Thoracic aorta (tissue), 2 donors: ENCODE measurements around the gene NIFK. TPM values are rescaled to one million over a fixed set of nuclear protein-coding genes. Genes with fewer than 3 reads are reported as not detected.
"Not testable (repeated sequence)": the region's sequence is repeated elsewhere in the genome, so short reads cannot be mapped to it uniquely, and the experiment has no call there.

Source experiments
- ATAC-seq: fragments of 150-250 bp; one replicate; pipeline ENCODE4 v1.8.0; 2017; ENCODE audit warnings: low read depth; ENCODE audit not compliant: insufficient number of reproducible peaks, low FRiP score
- DNase-seq: peaks from one replicate; pipeline ENCODE4 v3.0.0-alpha.2; 2020; ENCODE audit warnings: low spot score
- H3K27ac ChIP-seq, 2 donors: fragments of 200-600 bp; sonication (generic); 1 replicate in 1 of 2; 2 replicates in 1 of 2; pipeline ENCODE4 v1.5.1; 2016; ENCODE audit warnings: mild to moderate bottlenecking in 2 of 2, moderate library complexity in 2 of 2
- H3K27me3 ChIP-seq: fragments of 200-600 bp; sonication (generic); replicated peaks from 2 replicates; pipeline ENCODE4 v1.6.0; 2016; ENCODE audit warnings: mild to moderate bottlenecking; ENCODE audit not compliant: insufficient read depth
- H3K36me3 ChIP-seq: fragments of 200-600 bp; sonication (generic); one replicate; pipeline ENCODE4 v1.5.1; 2016
- H3K4me1 ChIP-seq, 2 donors: fragments of 200-600 bp; sonication (generic); 1 replicate in 1 of 2; 2 replicates in 1 of 2; pipeline versions ENCODE4 v1.5.1 to v1.6.0; 2016; ENCODE audit warnings: low read depth in 2 of 2, mild to moderate bottlenecking in 1 of 2; ENCODE audit not compliant: control insufficient read depth in 1 of 2
- H3K4me3 ChIP-seq: fragments of 200-600 bp; sonication (generic); 2 replicates; pipeline ENCODE4 v1.5.1; 2016; ENCODE audit warnings: mild to moderate bottlenecking
- H3K9me3 ChIP-seq: fragments of 200-600 bp; sonication (generic); 2 replicates; pipeline ENCODE4 v1.5.1; 2016
- total RNA-seq, 2 donors: library from RNA; depleted of rRNA; stranded (reverse); fragments of >200 nt; gene quantifications; one replicate each; pipeline versions ENCODE4 v1.1.0 to v1.2.3, GENCODE V29; 2016
- TF ChIP-seq, protein P1 (sequence below): fragments of 200-600 bp; sonication (generic); IDR thresholded peaks from one replicate; pipeline ENCODE4 v1.5.1; 2019; ENCODE audit warnings: antibody characterized with exemption

The NIFK gene
- total RNA-seq, 2 donors from 2014 or later = 34.9 to 83.2 TPM

GRCh38 chr2:121694398-121695170 lies 42.1 kb downstream of the NIFK start:
- Histone ChIP-seq H3K27me3 (no peaks in the 10 kb centered on the region), H3K4me1 (peaks cover 24 to 25% of the 10 kb centered on the region in 2 donors), H3K9me3 (no peaks in the 10 kb centered on the region), H3K4me3 (no peak overlapping the region), H3K36me3 (no peaks in the 10 kb centered on the region), H3K27ac (peak overlapping the region; percentile 56 to 77)
- peak; percentile 81 for ATAC-seq
- TF ChIP-seq, protein P1, sequence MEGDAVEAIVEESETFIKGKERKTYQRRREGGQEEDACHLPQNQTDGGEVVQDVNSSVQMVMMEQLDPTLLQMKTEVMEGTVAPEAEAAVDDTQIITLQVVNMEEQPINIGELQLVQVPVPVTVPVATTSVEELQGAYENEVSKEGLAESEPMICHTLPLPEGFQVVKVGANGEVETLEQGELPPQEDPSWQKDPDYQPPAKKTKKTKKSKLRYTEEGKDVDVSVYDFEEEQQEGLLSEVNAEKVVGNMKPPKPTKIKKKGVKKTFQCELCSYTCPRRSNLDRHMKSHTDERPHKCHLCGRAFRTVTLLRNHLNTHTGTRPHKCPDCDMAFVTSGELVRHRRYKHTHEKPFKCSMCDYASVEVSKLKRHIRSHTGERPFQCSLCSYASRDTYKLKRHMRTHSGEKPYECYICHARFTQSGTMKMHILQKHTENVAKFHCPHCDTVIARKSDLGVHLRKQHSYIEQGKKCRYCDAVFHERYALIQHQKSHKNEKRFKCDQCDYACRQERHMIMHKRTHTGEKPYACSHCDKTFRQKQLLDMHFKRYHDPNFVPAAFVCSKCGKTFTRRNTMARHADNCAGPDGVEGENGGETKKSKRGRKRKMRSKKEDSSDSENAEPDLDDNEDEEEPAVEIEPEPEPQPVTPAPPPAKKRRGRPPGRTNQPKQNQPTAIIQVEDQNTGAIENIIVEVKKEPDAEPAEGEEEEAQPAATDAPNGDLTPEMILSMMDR = no peak
- DNase-seq = no peak

DNA sequence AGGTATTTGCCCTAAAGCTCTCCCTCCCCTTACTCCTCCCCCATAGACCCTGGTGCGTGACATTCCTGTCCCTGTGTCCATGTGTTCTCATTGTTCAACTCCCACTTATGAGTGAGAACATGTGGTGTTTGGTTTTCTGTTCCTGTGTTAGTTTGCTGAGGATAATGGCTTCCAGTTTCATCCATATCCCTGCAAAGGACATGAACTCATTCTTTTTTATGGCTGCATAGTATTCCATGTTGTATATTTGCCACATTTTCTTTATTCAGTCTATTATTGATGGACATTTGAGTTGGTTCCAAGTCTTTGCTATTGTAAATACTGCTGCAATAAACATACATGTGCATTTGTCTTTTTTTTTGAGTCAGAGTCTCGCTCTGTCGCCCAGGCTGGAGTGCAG lies 46.1 kb downstream of the NIFK start:
- H3K36me3 ChIP-seq = not testable (repeated sequence)

GRCh38 chr2:121690095-121690494 lies 46.6 kb downstream of the NIFK start:
- Histone ChIP-seq H3K4me3 (no peak overlapping the region), H3K36me3 (no peaks in the 10 kb centered on the region), H3K27me3 (no peaks in the 10 kb centered on the region), H3K27ac (no peak overlapping the region), H3K4me1 (peaks cover 12 to 13% of the 10 kb centered on the region in 2 donors), H3K9me3 (no peaks in the 10 kb centered on the region)
- TF ChIP-seq, protein P1 = no peak
- DNase-seq = no peak
- no peak for ATAC-seq

More for the DNA sequence above, 46.1 kb downstream of the NIFK start:
- H3K27me3 ChIP-seq, ATAC-seq, H3K27ac ChIP-seq, H3K4me3 ChIP-seq, DNase-seq, H3K9me3 ChIP-seq: not testable (repeated sequence)
- peaks cover 13 to 15% of the 10 kb centered on the region in 2 donors for H3K4me1 ChIP-seq

GRCh38 chr2:121689356-121689755 lies 47.3 kb downstream of the NIFK start:
- no peak for DNase-seq
- no peaks in the 10 kb centered on the region for H3K36me3 ChIP-seq
- H3K9me3 ChIP-seq = no peaks in the 10 kb centered on the region
- ATAC-seq = no peak
- H3K27ac ChIP-seq = no peak overlapping the region
- H3K27me3 ChIP-seq = no peaks in the 10 kb centered on the region
- no peak overlapping the region for H3K4me3 ChIP-seq
- TF ChIP-seq, protein P1 = no peak
- H3K4me1 ChIP-seq = peaks cover 6 to 7% of the 10 kb centered on the region in 2 donors

DNA sequence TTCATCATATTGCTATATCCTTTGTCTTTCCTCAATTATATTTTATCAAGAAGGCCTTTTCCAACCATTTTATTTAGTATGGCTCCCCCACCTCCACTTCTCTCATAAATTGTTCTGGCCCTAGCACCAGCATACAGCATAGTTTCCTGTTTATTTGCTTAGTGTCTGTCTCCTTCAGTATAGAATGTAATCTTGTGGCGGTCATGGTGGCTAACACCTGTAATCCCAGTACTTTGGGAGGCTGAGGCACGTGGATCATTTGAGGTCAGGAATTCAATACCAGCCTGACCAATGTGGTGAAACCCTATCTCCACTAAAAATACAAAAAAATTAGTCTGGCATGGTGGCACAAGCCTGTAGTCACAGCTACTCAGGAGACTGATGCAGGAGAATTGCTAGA lies 47.9 kb downstream of the NIFK start:
- Histone ChIP-seq H3K27me3 (no peaks in the 10 kb centered on the region), H3K9me3 (no peaks in the 10 kb centered on the region), H3K36me3 (no peaks in the 10 kb centered on the region), H3K4me3 (no peak overlapping the region), H3K4me1 (peaks cover under 1 to 3% of the 10 kb centered on the region in 2 donors), H3K27ac (no peak overlapping the region)
- ATAC-seq (no peak), DNase-seq (no peak)
- TF ChIP-seq, protein P1 = no peak
